Gastroesophageal sphincter (tissue), 4 donors: ENCODE results near the gene NFATC2IP. TPM values are rescaled to one million over a fixed set of nuclear protein-coding genes. Genes with fewer than 3 reads are reported as not detected.

Experiments used
- ATAC-seq: fragments of 150-250 bp; one replicate; pipeline ENCODE4 v1.9.1; 2016; ENCODE audit warnings: mild to moderate bottlenecking, moderate library complexity
- H3K27ac ChIP-seq, 4 donors: fragments of 200-600 bp; sonication (generic) in 3 of 4; 1 replicate in 3 of 4; 2 replicates in 1 of 4; pipeline ENCODE4 v1.5.1; 2016 to 2019
- H3K27me3 ChIP-seq: fragments of 200-600 bp; sonication (generic); one replicate; pipeline ENCODE4 v1.5.1; 2019
- H3K36me3 ChIP-seq, 2 donors: fragments of 200-600 bp; sonication (generic); one replicate each; pipeline ENCODE4 v1.5.1; 2019; ENCODE audit warnings: control low read depth in 1 of 2
- H3K4me1 ChIP-seq, 3 donors: fragments of 200-600 bp; sonication (generic); 1 replicate in 2 of 3; 2 replicates in 1 of 3; pipeline ENCODE4 v1.5.1; 2016 to 2019; ENCODE audit warnings: control low read depth in 2 of 3
- H3K4me3 ChIP-seq, 2 donors: fragments of 200-600 bp; sonication (generic); one replicate each; pipeline ENCODE4 v1.5.1; 2019; ENCODE audit warnings: mild to moderate bottlenecking in 1 of 2, moderate library complexity in 1 of 2
- H3K9me3 ChIP-seq, 3 donors: fragments of 200-600 bp; sonication (generic); one replicate each; pipeline ENCODE4 v1.5.1; 2017 to 2019; ENCODE audit warnings: control low read depth in 2 of 3
- EP300 ChIP-seq: sonication (generic); formaldehyde crosslinking; IDR thresholded peaks from one replicate; pipeline ENCODE4 v1.6.1; 2017; ENCODE audit warnings: antibody characterized with exemption, mild to moderate bottlenecking
- POLR2A ChIP-seq, 2 donors: fragments of 450-650 bp; IDR thresholded peaks; one replicate each; pipeline ENCODE4 v1.6.1; 2017; ENCODE audit warnings: antibody characterized with exemption in 2 of 2, mild to moderate bottlenecking in 2 of 2, moderate library complexity in 1 of 2
- POLR2AphosphoS5 ChIP-seq: sonication (generic); formaldehyde crosslinking; IDR thresholded peaks from one replicate; pipeline ENCODE4 v1.6.1; 2017; ENCODE audit warnings: antibody characterized with exemption
- WGBS, 2 donors: methylation state at CpG; one replicate each; pipeline ENCODE4 v1.1.5; 2018; ENCODE audit warnings: low coverage in 1 of 2; 5-methylcytosine and 5-hydroxymethylcytosine counted together
- total RNA-seq, 4 donors: library from RNA; depleted of rRNA; stranded (reverse); fragments of >200 nt; gene quantifications; one replicate each; pipeline ENCODE4 v1.1.0, GENCODE V29; 2016
- TF ChIP-seq, protein P1 (sequence below), 4 experiments: fragments of 200-600 bp in 2 of 4; fragments of 450-650 bp in 2 of 4; sonication (generic) in 1 of 4; IDR thresholded peaks; one replicate each; pipeline ENCODE4 v1.5.1; 2017 to 2019; ENCODE audit warnings: antibody characterized with exemption in 4 of 4, mild to moderate bottlenecking in 2 of 4, moderate library complexity in 2 of 4

NFATC2IP gene
- total RNA-seq, 4 donors from 2014 or later: 13.9 to 28.0 (median 22.8) TPM

DNA sequence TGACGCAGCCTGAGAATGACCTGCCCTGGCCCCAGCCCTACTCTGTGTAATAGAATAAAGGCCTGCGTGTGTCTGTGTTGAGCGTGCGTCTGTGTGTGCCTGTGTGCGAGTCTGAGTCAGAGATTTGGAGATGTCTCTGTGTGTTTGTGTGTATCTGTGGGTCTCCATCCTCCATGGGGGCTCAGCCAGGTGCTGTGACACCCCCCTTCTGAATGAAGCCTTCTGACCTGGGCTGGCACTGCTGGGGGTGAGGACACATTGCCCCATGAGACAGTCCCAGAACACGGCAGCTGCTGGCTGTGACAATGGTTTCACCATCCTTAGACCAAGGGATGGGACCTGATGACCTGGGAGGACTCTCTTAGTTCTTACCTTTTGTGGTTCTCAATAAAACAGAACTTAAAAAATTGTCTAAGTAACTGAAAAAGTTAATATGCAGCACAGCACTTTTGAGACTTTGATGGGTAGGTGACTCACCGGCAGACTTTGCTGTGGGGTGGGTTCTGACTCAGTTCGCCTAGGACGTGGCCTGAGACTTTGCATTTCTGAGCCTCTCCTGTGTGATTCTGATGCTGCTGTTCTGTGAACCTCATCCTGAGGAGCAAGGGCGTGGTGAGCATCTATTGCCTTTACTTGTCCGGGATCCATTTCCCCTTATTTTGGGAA lies 39.8 kb downstream of the NFATC2IP start:
- peaks cover 0 to 53% of the 10 kb centered on the region in 2 donors for H3K36me3 ChIP-seq
- ATAC-seq: no peak
- H3K27me3 ChIP-seq: peaks cover 11% of the 10 kb centered on the region
- no peak for TF ChIP-seq POLR2AphosphoS5
- H3K9me3 ChIP-seq: peaks cover 0 to 13% (median 0%) of the 10 kb centered on the region in 3 donors
- WGBS, 2 donors: 83 to 91% methylated on average over 5 to 6 of the region's 11 CpGs
- no peak overlapping the region for H3K4me3 ChIP-seq
- H3K27ac ChIP-seq: no peak overlapping the region
- H3K4me1 ChIP-seq: no peaks in the 10 kb centered on the region

DNA sequence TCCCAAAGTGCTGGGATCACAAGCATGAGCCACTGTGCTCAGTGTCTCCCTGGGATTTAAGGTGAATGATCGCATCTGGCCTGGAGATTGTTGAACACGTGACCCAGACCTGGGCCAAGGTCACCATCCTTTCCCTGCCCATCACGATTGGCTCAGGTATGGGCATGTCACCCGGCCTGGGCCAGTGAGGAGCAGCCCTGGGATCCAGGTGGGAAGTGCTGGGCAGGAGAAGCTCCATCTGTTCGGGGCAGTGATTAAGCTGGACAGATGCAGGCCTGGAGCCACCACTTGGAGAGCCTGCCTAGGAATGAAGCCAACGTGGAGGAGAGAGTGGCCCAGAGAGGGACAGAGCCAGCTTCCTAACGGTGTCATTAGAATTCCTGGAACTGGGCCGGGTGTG lies 41.0 kb downstream of the NFATC2IP start:
- ATAC-seq: no peak
- Histone ChIP-seq H3K27ac (no peak overlapping the region), H3K9me3 (peaks cover 0 to 9% (median 0%) of the 10 kb centered on the region in 3 donors), H3K36me3 (peaks cover 0 to 41% of the 10 kb centered on the region in 2 donors), H3K4me3 (no peak overlapping the region), H3K27me3 (peaks cover 21% of the 10 kb centered on the region), H3K4me1 (no peaks in the 10 kb centered on the region)
- TF ChIP-seq POLR2AphosphoS5 (no peak), POLR2A (IDR thresholded peaks at IDR 0.05) (no peak), EP300 (no peak)
- TF ChIP-seq, protein P1, sequence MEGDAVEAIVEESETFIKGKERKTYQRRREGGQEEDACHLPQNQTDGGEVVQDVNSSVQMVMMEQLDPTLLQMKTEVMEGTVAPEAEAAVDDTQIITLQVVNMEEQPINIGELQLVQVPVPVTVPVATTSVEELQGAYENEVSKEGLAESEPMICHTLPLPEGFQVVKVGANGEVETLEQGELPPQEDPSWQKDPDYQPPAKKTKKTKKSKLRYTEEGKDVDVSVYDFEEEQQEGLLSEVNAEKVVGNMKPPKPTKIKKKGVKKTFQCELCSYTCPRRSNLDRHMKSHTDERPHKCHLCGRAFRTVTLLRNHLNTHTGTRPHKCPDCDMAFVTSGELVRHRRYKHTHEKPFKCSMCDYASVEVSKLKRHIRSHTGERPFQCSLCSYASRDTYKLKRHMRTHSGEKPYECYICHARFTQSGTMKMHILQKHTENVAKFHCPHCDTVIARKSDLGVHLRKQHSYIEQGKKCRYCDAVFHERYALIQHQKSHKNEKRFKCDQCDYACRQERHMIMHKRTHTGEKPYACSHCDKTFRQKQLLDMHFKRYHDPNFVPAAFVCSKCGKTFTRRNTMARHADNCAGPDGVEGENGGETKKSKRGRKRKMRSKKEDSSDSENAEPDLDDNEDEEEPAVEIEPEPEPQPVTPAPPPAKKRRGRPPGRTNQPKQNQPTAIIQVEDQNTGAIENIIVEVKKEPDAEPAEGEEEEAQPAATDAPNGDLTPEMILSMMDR (IDR thresholded peaks at IDR 0.05): no peak
- WGBS, 2 donors: 40 to 83% methylated on average over 1 of the region's 8 CpGs

DNA sequence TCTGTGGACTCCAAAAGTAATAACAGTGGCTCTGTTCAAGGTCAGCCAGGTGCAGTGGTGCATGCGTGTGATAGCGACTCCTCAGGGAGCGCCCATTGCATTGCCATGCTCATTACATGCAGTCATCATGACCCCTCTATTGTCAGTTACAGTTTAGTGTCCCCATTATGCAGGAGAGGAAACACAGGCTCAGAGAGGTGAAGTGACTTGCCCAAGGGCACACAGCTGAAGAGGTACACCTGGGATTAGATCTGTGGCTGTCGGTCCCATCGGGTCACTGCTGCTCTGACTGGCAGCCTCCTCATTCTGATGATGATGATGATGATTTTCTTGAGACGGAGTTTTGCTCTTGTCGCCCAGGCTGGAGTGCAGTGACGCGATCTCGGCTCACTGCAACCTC lies 41.8 kb downstream of the NFATC2IP start:
- Histone ChIP-seq H3K36me3 (peaks cover 0 to 33% of the 10 kb centered on the region in 2 donors), H3K27me3 (peaks cover 29% of the 10 kb centered on the region), H3K9me3 (peaks cover 0 to 1% (median 0%) of the 10 kb centered on the region in 3 donors), H3K27ac (no peak overlapping the region), H3K4me1 (no peaks in the 10 kb centered on the region), H3K4me3 (no peak overlapping the region)
- 87 to 96% methylated on average over 7 to 9 of the region's 10 CpGs for WGBS, 2 donors
- no peak for TF ChIP-seq POLR2AphosphoS5
- TF ChIP-seq POLR2A (IDR thresholded peaks at IDR 0.05): no peak
- TF ChIP-seq, protein P1 (IDR thresholded peaks at IDR 0.05): no peak
- TF ChIP-seq EP300: no peak
- no peak for ATAC-seq

DNA sequence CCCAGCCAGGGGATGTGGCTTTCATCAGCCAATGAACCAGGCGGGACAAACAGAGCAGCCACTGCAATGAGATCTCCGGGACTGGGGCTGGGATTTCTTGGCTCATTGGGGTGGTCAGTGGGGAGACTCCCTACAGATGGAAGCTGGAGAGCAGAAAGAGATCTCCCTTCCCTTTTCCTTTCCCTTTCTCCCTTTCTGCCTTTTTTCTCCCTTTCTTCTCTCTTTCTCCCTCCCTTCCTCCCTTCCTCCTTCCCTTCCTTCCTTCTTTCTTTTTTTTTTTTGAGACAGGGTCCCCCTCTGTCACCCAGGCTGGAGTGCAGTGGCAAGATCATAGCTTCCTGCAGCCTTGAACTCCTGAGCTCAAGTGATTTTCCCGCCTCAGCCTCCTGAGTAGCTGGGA lies 48.1 kb downstream of the NFATC2IP start:
- TF ChIP-seq EP300 (no peak), POLR2AphosphoS5 (no peak)
- TF ChIP-seq, protein P1 (IDR thresholded peaks at IDR 0.05): no peak
- ATAC-seq: no peak
- no peaks in the 10 kb centered on the region for H3K9me3 ChIP-seq
- H3K4me3 ChIP-seq: no peak overlapping the region
- no peaks in the 10 kb centered on the region for H3K4me1 ChIP-seq
- 61 to 69% methylated on average over 2 to 3 of the region's 3 CpGs for WGBS, 2 donors
- H3K36me3 ChIP-seq: no peaks in the 10 kb centered on the region
- no peak overlapping the region for H3K27ac ChIP-seq
- H3K27me3 ChIP-seq: peaks cover 47% of the 10 kb centered on the region

DNA sequence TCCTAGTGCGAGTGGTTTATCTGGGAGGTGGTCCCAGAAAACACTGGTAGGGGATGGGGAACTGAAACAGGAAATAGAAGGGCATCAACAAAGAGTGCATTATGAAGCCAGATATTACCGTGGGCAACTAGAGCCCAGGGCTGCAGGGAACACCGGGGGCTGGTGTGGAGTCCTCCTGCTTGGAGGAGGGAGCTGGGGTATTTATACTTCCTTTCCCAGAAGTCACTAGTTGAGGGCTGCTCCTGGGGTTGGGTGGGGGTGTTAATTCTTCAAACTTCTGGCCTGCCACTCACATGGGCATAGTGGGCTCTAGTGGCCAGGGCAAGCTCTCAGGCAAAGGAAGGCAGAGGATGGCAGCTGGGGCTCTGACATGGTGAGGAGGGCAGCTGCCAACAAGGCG lies 48.8 kb downstream of the NFATC2IP start:
- ATAC-seq: no peak
- WGBS, 2 donors: 60% methylated on average over 3 of the region's 4 CpGs
- TF ChIP-seq EP300 (no peak), POLR2AphosphoS5 (no peak), POLR2A (IDR thresholded peaks at IDR 0.05) (no peak)
- TF ChIP-seq, protein P1 (IDR thresholded peaks at IDR 0.05): no peak
- Histone ChIP-seq H3K36me3 (no peaks in the 10 kb centered on the region), H3K27ac (no peak overlapping the region), H3K9me3 (no peaks in the 10 kb centered on the region), H3K4me1 (no peaks in the 10 kb centered on the region), H3K4me3 (no peak overlapping the region), H3K27me3 (peaks cover 40% of the 10 kb centered on the region)
